Mesendoderm (in vitro differentiated cells): ENCODE measurements around the gene CHST9.

ENCODE experiments used
- DNase-seq: peaks from one replicate; pipeline ENCODE4 v3.0.0; 2013
- H2AK5ac ChIP-seq: 2 replicates; pipeline ENCODE4 v1.6.1; 2013; ENCODE audit warnings: low read length, inconsistent platforms
- H2BK120ac ChIP-seq: 2 replicates; pipeline ENCODE4 v1.6.1; 2013; ENCODE audit warnings: low read depth, mild to moderate bottlenecking, low read length, moderate library complexity, mixed read lengths
- H2BK15ac ChIP-seq: replicated peaks from 2 replicates; pipeline ENCODE4 v1.6.1; 2013; ENCODE audit warnings: low read depth, mild to moderate bottlenecking, moderate library complexity
- H2BK5ac ChIP-seq: 2 replicates; pipeline ENCODE4 v1.6.1; 2013; ENCODE audit warnings: low read length, inconsistent platforms
- H3K18ac ChIP-seq: 2 replicates; pipeline ENCODE4 v1.6.1; 2013; ENCODE audit warnings: mild to moderate bottlenecking, low read length, mixed read lengths
- H3K23ac ChIP-seq: one replicate; pipeline ENCODE4 v1.6.1; 2013; ENCODE audit warnings: low read length
- H3K27ac ChIP-seq: 2 replicates; pipeline ENCODE4 v1.5.1; 2013; ENCODE audit warnings: low read depth, mild to moderate bottlenecking, inconsistent platforms, low read length, moderate library complexity
- H3K27me3 ChIP-seq: 2 replicates; pipeline ENCODE4 v1.6.1; 2013; ENCODE audit warnings: low read length, control low read depth, mild to moderate bottlenecking, inconsistent platforms; ENCODE audit not compliant: insufficient read depth, poor library complexity
- H3K36me3 ChIP-seq: 2 replicates; pipeline ENCODE4 v1.6.1; 2013; ENCODE audit warnings: low read length, inconsistent platforms; ENCODE audit not compliant: control insufficient read depth, insufficient read depth
- H3K4ac ChIP-seq: one replicate; pipeline ENCODE4 v1.6.1; 2013; ENCODE audit warnings: low read depth, mild to moderate bottlenecking, low read length, moderate library complexity
- H3K4me1 ChIP-seq: 2 replicates; pipeline ENCODE4 v1.6.1; 2013; ENCODE audit warnings: low read depth, low read length, inconsistent platforms; ENCODE audit not compliant: control insufficient read depth
- H3K4me2 ChIP-seq: 2 replicates; pipeline ENCODE4 v1.6.1; 2013; ENCODE audit warnings: low read length
- H3K4me3 ChIP-seq: 2 replicates; pipeline ENCODE4 v1.5.1; 2013; ENCODE audit warnings: mild to moderate bottlenecking, low read length
- H3K56ac ChIP-seq: one replicate; pipeline ENCODE4 v1.6.1; 2013; ENCODE audit warnings: low read length
- H3K79me1 ChIP-seq: 2 replicates; pipeline ENCODE4 v1.6.1; 2013; ENCODE audit warnings: low read length, inconsistent platforms
- H3K79me2 ChIP-seq: 2 replicates; pipeline ENCODE4 v1.6.1; 2013; ENCODE audit warnings: mild to moderate bottlenecking, low read length; ENCODE audit not compliant: control insufficient read depth, insufficient read depth
- H3K9ac ChIP-seq: 2 replicates; pipeline ENCODE4 v1.6.1; 2013; ENCODE audit warnings: low read length, inconsistent platforms
- H4K5ac ChIP-seq: one replicate; pipeline ENCODE4 v1.6.1; 2013; ENCODE audit warnings: low read length
- H4K8ac ChIP-seq: one replicate; pipeline ENCODE4 v1.6.1; 2013; ENCODE audit warnings: low read depth, mild to moderate bottlenecking, control low read depth, low read length, moderate library complexity
- WGBS: extraction: QIAGEN DNeasy Blood & Tissue Kit; methylation state at CpG from one replicate; pipeline ENCODE4 v1.1.7; 2013; ENCODE audit warnings: low lambda C conversion rate, missing lambda C conversion rate; ENCODE audit not compliant: insufficient coverage; ENCODE audit errors: extremely low coverage; 5-methylcytosine and 5-hydroxymethylcytosine counted together

Gene CHST9

DNA sequence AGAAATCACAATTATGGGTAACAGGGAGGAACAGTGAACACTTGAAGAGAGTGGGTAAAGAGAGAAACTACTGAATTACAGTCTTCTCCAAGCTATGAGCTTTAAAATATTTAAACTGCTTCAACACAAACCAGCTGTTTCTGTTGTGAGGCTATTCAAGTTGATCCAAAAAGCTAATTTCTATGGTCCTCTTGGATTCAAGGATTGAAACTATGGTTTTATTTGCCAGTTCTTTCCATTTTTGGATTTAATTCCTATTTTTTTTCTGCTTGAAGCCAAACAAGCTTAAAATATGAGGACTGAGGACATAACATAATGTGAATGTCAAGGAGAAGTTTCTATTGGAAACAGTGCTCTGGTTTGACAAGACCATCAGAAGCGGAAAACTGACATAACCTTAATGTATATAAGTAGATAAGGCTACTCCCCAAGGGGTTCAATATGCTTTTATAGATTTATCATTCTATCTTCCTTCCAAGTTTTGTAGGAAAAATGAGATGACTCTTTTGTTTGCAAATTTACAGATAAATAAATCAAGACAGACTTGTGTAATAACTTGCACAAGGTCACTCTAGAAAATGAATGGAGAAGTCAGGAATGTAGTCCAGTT is 258.9 kb downstream of the CHST9 start:
- Histone ChIP-seq H3K56ac (no peak overlapping the region), H2BK120ac (no peak overlapping the region), H4K8ac (no peak overlapping the region), H3K4me2 (no peak overlapping the region), H3K36me3 (no peaks in the 10 kb centered on the region), H4K5ac (no peak overlapping the region), H3K79me2 (no peaks in the 10 kb centered on the region), H3K4me3 (no peak overlapping the region), H3K4ac (no peak overlapping the region), H3K4me1 (no peaks in the 10 kb centered on the region), H3K27ac (no peak overlapping the region), H3K79me1 (no peaks in the 10 kb centered on the region), H3K23ac (no peak overlapping the region), H3K27me3 (no peaks in the 10 kb centered on the region), H3K9ac (no peak overlapping the region), H2AK5ac (no peak overlapping the region), H2BK15ac (no peak overlapping the region), H2BK5ac (no peak overlapping the region), H3K18ac (no peak overlapping the region)
- DNase-seq = no peak
- no CpG with 5 or more reads among the region's 1 CpG for WGBS

DNA sequence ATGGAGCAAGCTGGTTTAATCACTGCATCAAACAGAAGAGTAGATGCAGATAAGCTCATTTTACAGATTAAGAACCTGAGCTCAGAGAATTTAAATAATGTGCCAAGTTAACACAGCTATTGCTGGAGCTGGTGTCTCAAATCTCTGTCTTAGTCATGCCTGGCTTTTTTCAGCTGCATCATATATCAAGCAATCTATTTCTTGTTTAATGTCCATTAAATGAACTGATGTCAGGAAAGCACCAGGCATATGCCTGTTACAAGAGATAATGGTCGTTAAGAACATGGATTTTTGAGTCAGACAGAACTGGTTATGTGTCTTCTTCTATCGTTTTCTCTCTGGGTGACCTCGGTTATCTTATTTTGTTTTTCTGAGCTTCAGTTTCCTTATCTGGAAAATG is 259.8 kb downstream of the CHST9 start:
- no peak overlapping the region for H2BK15ac ChIP-seq
- no peak overlapping the region for H3K27ac ChIP-seq
- no peaks in the 10 kb centered on the region for H3K27me3 ChIP-seq

DNA sequence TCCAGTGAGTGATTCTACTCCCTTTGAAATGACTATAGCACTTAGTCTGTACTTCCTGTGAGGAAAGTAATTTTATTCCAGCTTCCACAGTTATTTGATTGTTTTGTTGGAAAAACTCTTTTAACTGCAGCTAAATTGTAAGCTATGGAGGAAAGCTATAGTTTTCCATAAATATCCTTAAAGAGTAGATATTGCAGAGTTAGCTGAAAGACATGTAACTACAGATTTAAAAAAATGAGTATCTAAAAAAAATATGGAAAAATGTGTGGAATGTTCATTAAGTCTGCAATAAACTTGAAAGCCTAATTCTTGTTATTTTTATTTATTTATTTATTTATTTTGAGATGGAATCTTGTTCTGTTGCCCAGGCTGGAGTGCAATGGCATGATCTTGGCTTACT is 262.8 kb downstream of the CHST9 start:
- no peaks in the 10 kb centered on the region for H3K4me1 ChIP-seq
- no peak overlapping the region for H3K18ac ChIP-seq
- no peak overlapping the region for H2BK120ac ChIP-seq
- H2AK5ac ChIP-seq = no peak overlapping the region
- no peak overlapping the region for H3K9ac ChIP-seq
- H3K4ac ChIP-seq = no peak overlapping the region
- no peaks in the 10 kb centered on the region for H3K27me3 ChIP-seq
- no peak overlapping the region for H3K4me3 ChIP-seq
- no peak overlapping the region for H3K56ac ChIP-seq
- no peaks in the 10 kb centered on the region for H3K36me3 ChIP-seq
- DNase-seq = no peak
- H3K79me2 ChIP-seq = no peaks in the 10 kb centered on the region
- H3K27ac ChIP-seq = no peak overlapping the region
- H4K5ac ChIP-seq = no peak overlapping the region
- H2BK5ac ChIP-seq = no peak overlapping the region
- H2BK15ac ChIP-seq = no peak overlapping the region
- no peak overlapping the region for H4K8ac ChIP-seq
- H3K23ac ChIP-seq = no peak overlapping the region
- no peaks in the 10 kb centered on the region for H3K79me1 ChIP-seq
- no peak overlapping the region for H3K4me2 ChIP-seq

More for the DNA sequence above, 259.8 kb downstream of the CHST9 start:
- no CpG with 5 or more reads among the region's 3 CpGs for WGBS
- H3K9ac ChIP-seq = no peak overlapping the region
- no peaks in the 10 kb centered on the region for H3K4me1 ChIP-seq
- H3K79me2 ChIP-seq = no peaks in the 10 kb centered on the region
- H3K56ac ChIP-seq = no peak overlapping the region
- H3K18ac ChIP-seq = no peak overlapping the region
- no peak overlapping the region for H3K23ac ChIP-seq
- H3K79me1 ChIP-seq = no peaks in the 10 kb centered on the region
- H2BK120ac ChIP-seq = no peak overlapping the region
- H4K5ac ChIP-seq = no peak overlapping the region
- no peak overlapping the region for H3K4ac ChIP-seq
- no peak for DNase-seq
- H4K8ac ChIP-seq = no peak overlapping the region
- no peak overlapping the region for H3K4me2 ChIP-seq
- no peaks in the 10 kb centered on the region for H3K36me3 ChIP-seq
- H2AK5ac ChIP-seq = no peak overlapping the region
- no peak overlapping the region for H3K4me3 ChIP-seq
- H2BK5ac ChIP-seq = no peak overlapping the region

DNA sequence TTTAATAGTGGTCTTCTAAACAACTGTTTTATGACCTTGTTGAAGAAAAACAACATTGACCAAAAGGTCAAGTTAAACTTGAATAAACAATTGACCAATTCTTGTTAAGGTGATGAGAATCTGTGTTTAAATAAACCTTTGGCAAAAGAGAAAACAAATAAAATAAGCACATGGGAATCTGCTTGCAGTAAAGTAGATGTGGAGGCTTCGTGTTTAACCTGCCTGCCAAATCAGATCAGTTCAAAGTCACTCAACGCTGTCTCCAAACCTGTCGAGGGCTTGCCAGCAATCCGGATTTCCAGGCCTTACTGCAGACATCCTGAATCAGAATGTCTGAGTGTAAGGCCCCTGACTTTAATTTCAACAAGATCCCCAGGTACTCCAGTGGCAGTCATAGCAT is 264.5 kb downstream of the CHST9 start:
- no peaks in the 10 kb centered on the region for H3K79me1 ChIP-seq
- no peak overlapping the region for H3K18ac ChIP-seq
- H3K27ac ChIP-seq = no peak overlapping the region
- no peak overlapping the region for H3K56ac ChIP-seq
- H3K4ac ChIP-seq = peak overlapping the region; percentile 24
- H3K4me3 ChIP-seq = no peak overlapping the region
- H4K8ac ChIP-seq = no peak overlapping the region
- H3K27me3 ChIP-seq = no peaks in the 10 kb centered on the region
- H3K36me3 ChIP-seq = no peaks in the 10 kb centered on the region
- no peak overlapping the region for H4K5ac ChIP-seq
- no CpG with 5 or more reads among the region's 4 CpGs for WGBS
- H3K4me1 ChIP-seq = no peaks in the 10 kb centered on the region
- H3K9ac ChIP-seq = no peak overlapping the region
- H2AK5ac ChIP-seq = no peak overlapping the region
- H2BK5ac ChIP-seq = no peak overlapping the region
- no peak overlapping the region for H3K4me2 ChIP-seq
- H2BK120ac ChIP-seq = no peak overlapping the region
- H3K79me2 ChIP-seq = no peaks in the 10 kb centered on the region
- H3K23ac ChIP-seq = no peak overlapping the region
- no peak overlapping the region for H2BK15ac ChIP-seq
- DNase-seq = no peak

DNA sequence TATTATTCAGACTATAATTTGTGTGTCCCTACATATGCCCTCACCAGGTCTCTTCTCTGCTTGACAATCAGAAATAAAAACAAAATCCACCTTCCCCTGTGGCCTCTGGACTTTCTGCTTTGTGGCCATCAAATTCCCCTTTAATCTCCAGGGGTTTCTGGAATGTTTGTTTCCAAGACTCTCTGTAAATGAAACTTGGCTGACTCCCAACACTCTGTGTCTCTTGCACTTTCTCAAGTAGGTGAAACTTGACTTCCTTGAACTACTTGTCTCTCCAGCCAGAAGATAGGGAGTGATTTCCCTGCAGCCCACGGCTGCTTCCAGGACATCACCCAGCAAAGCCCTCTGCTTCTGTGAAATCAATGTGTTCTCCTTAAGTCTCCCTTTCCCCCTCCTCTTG is 265.5 kb downstream of the CHST9 start:
- DNase-seq = no peak
- Histone ChIP-seq H3K79me2 (no peaks in the 10 kb centered on the region), H3K27me3 (no peaks in the 10 kb centered on the region), H4K8ac (no peak overlapping the region), H2BK5ac (no peak overlapping the region), H3K4me3 (no peak overlapping the region), H3K18ac (no peak overlapping the region), H3K4me1 (no peaks in the 10 kb centered on the region), H3K4ac (no peak overlapping the region), H2BK120ac (no peak overlapping the region), H3K23ac (no peak overlapping the region), H2AK5ac (no peak overlapping the region), H2BK15ac (no peak overlapping the region), H3K4me2 (no peak overlapping the region), H3K56ac (no peak overlapping the region), H3K36me3 (no peaks in the 10 kb centered on the region), H3K79me1 (no peaks in the 10 kb centered on the region), H4K5ac (no peak overlapping the region), H3K9ac (no peak overlapping the region), H3K27ac (no peak overlapping the region)
- no CpG with 5 or more reads among the region's 1 CpG for WGBS

DNA sequence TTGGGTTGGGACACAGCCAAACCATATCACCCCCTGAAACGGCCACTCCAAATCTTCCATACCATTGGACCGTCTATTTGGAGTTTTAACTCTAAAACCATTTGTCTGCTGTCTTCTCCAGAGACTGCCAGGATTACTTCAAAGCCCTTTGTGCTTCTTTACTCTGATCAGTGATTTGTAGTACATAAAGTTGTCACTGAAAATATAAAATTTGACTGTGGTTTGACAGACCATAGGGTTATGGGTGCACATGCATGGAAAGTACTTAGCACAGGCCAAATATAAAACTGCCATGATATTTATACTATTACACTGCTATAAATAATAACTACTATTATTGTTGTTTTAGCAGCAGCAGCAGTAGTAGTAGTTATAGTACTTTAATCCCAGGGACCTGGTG is 265.9 kb downstream of the CHST9 start:
- no peak overlapping the region for H3K27ac ChIP-seq

More for the DNA sequence above, 265.9 kb downstream of the CHST9 start:
- Histone ChIP-seq H3K18ac (no peak overlapping the region), H3K56ac (no peak overlapping the region), H3K79me1 (no peaks in the 10 kb centered on the region), H2BK15ac (no peak overlapping the region), H3K27me3 (no peaks in the 10 kb centered on the region), H3K23ac (no peak overlapping the region), H3K4me3 (no peak overlapping the region), H2AK5ac (no peak overlapping the region), H3K79me2 (no peaks in the 10 kb centered on the region), H2BK5ac (no peak overlapping the region), H4K8ac (no peak overlapping the region), H3K9ac (no peak overlapping the region), H3K4me2 (no peak overlapping the region), H2BK120ac (no peak overlapping the region), H3K4ac (no peak overlapping the region), H3K36me3 (no peaks in the 10 kb centered on the region), H3K4me1 (no peaks in the 10 kb centered on the region), H4K5ac (no peak overlapping the region)
- no CpG with 5 or more reads among the region's 2 CpGs for WGBS
- DNase-seq = no peak
